GM23338 (cell line): ENCODE results near the gene CD82. TPM values are rescaled to one million over a fixed set of nuclear protein-coding genes. Genes with fewer than 3 reads are reported as not detected.
"Not testable (repeated sequence)": the region's sequence is repeated elsewhere in the genome, so short reads cannot be mapped to it uniquely, and the experiment has no call there.

Experiments used
- ATAC-seq: fragments of 200-7000 bp; cut with Tn5 transposase; 3 replicates; pipeline ENCODE4 v1.9.1; 2020
- DNase-seq: peaks from one replicate; pipeline ENCODE4 v3.0.0-alpha.2; 2015; ENCODE audit warnings: low spot score
- H2AFZ ChIP-seq: fragments of 200-600 bp; sonication (generic); 2 replicates; pipeline ENCODE4 v1.8.0; 2016; ENCODE audit warnings: antibody characterized with exemption, mild to moderate bottlenecking, moderate library complexity
- H3F3A ChIP-seq: fragments of 200-600 bp; sonication (generic); replicated peaks from 2 replicates; pipeline ENCODE4 v1.8.0; 2017; ENCODE audit warnings: antibody characterized with exemption, mixed run types, low read depth
- H3K27ac ChIP-seq: fragments of 200-600 bp; sonication (generic); 2 replicates; pipeline ENCODE4 v1.6.1; 2016; ENCODE audit warnings: low read depth
- H3K27me3 ChIP-seq: fragments of 200-600 bp; sonication (generic); 2 replicates; pipeline ENCODE4 v1.8.0; 2016; ENCODE audit warnings: mild to moderate bottlenecking, mixed run types, moderate library complexity; ENCODE audit not compliant: insufficient read depth
- H3K36me3 ChIP-seq: fragments of 200-600 bp; sonication (generic); 2 replicates; pipeline ENCODE4 v1.8.0; 2016; ENCODE audit warnings: mild to moderate bottlenecking; ENCODE audit not compliant: insufficient read depth
- H3K4me1 ChIP-seq: fragments of 200-600 bp; sonication (generic); 2 replicates; pipeline ENCODE4 v1.8.0; 2016; ENCODE audit warnings: mild to moderate bottlenecking, moderate library complexity; ENCODE audit not compliant: insufficient read depth
- H3K4me2 ChIP-seq: fragments of 200-600 bp; sonication (generic); 2 replicates; pipeline ENCODE4 v1.7.1; 2017; ENCODE audit warnings: mixed run types
- H3K4me3 ChIP-seq: fragments of 200-600 bp; sonication (generic); 2 replicates; pipeline ENCODE4 v1.6.1; 2016; ENCODE audit warnings: mixed run types
- H3K79me2 ChIP-seq: fragments of 200-600 bp; sonication (generic); replicated peaks from 2 replicates; pipeline ENCODE4 v1.8.0; 2017; ENCODE audit warnings: mild to moderate bottlenecking; ENCODE audit not compliant: insufficient read depth
- H3K9me2 ChIP-seq: fragments of 200-600 bp; sonication (generic); 2 replicates; pipeline ENCODE4 v1.8.0; 2017; ENCODE audit not compliant: insufficient read depth
- H4K20me1 ChIP-seq: fragments of 200-600 bp; sonication (generic); replicated peaks from 2 replicates; pipeline ENCODE4 v1.8.0; 2017; ENCODE audit warnings: mild to moderate bottlenecking; ENCODE audit not compliant: insufficient read depth
- H3K27ac Mint-ChIP-seq: 2 replicates; pipeline ENCODE4 v1.8.0; 2020; ENCODE audit warnings: inconsistent platforms, mild to moderate bottlenecking, moderate library complexity, mixed read lengths
- H3K27me3 Mint-ChIP-seq: 3 replicates; pipeline ENCODE4 v1.8.0; 2022; ENCODE audit warnings: low read depth, mild to moderate bottlenecking, moderate library complexity, mixed read lengths, inconsistent platforms; ENCODE audit not compliant: insufficient read depth, poor library complexity
- H3K36me3 Mint-ChIP-seq: 3 replicates; pipeline ENCODE4 v1.8.0; 2021; ENCODE audit warnings: low read depth, mild to moderate bottlenecking, inconsistent platforms, moderate library complexity, mixed read lengths
- H3K4me1 Mint-ChIP-seq: 3 replicates; pipeline ENCODE4 v1.8.0; 2020; ENCODE audit warnings: mild to moderate bottlenecking, inconsistent platforms, mixed read lengths
- H3K4me3 Mint-ChIP-seq: 3 replicates; pipeline ENCODE4 v1.8.0; 2021; ENCODE audit warnings: moderate library complexity, mild to moderate bottlenecking, inconsistent platforms, mixed read lengths
- H3K9me3 Mint-ChIP-seq: 3 replicates; pipeline ENCODE4 v1.8.0; 2020; ENCODE audit warnings: moderate library complexity, mild to moderate bottlenecking, inconsistent platforms, mixed read lengths
- STAT1 ChIP-seq: IDR thresholded peaks from one replicate; pipeline ENCODE4 v1.6.1; 2016; ENCODE audit warnings: antibody characterized with exemption; ENCODE audit not compliant: unreplicated experiment
- polyA plus RNA-seq: library from polyadenylated mRNA; unstranded; fragments of >200 nt; fragmentation: Nextera tagmentation; extraction: Ambion mirVana; gene quantifications from 2 replicates; pipeline ENCODE4 v1.2.1, GENCODE V29; 2016
- small RNA-seq: library from RNA; depleted of rRNA; stranded (forward); fragments of <200 nt; gene quantifications from one replicate; pipeline ENCODE3, GENCODE V24; 2014; ENCODE audit warnings: low replicate concordance
- total RNA-seq: library from RNA; depleted of rRNA; stranded (reverse); fragments of >200 nt; shearing (Covaris generic); gene quantifications from 2 replicates; pipeline ENCODE4 v1.2.3, GENCODE V29; 2014; rRNA removed

The CD82 gene
- total and polyA plus RNA-seq, 2 experiments from 2014 or later, result 4.4 to 4.9 TPM

DNA sequence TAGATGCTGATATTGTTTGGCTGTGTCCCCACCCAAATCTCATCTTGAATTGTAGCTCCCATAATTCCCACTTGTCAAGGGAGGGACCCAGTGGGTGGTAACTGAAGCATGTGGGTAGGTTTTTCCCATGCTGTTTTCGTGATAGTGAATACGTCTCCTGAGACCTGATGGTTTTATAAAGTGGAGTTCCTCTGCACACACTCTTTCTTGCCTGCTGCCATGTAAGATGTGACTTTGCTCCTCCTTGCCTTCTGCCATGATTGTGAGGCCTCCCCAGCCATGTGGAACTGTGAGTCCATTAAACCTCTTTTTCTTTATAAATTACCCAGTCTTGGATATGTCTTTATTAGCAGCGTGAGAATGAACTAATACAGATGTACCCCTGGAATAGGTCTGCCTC, 95.1 kb downstream of the CD82 start:
- not testable (repeated sequence) for H3K4me1 ChIP-seq, H3K27me3 ChIP-seq, H2AFZ ChIP-seq, H3K4me3 ChIP-seq, H3K27ac ChIP-seq, H3K79me2 ChIP-seq, H3K36me3 ChIP-seq, H3K9me2 ChIP-seq, H4K20me1 ChIP-seq, DNase-seq, H3K4me1 Mint-ChIP-seq, ATAC-seq, H3K4me2 ChIP-seq, H3K4me3 Mint-ChIP-seq, H3K27ac Mint-ChIP-seq, H3F3A ChIP-seq
- Mint-ChIP-seq H3K36me3 (peaks cover 15% of the 10 kb centered on the region), H3K27me3 (peaks cover 10% of the 10 kb centered on the region), H3K9me3 (peaks cover 34% of the 10 kb centered on the region)

DNA sequence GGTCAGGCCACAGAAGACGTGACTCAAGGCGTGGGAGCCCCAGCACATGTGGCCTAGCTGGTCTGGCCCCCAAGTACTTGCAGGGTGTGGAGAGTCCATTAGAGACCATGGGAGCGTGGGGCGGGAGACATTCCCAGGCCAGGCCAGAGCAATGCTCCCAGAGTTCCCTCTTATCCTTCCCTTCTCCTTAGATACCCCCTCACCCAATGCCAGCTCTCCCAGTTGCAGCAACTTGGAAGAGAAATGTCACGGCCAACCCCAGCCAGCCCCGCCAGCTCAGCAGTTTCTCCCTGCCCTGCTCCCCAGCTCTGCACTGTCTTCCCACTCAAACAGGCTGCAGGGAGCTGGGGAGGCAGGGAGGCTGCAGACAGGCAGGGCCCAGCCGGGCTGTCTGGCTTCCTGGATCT, 95.9 kb downstream of the CD82 start:
- Mint-ChIP-seq H3K9me3 (peaks cover 38% of the 10 kb centered on the region), H3K36me3 (peaks cover 15% of the 10 kb centered on the region), H3K27ac (no peak overlapping the region), H3K27me3 (peaks cover 10% of the 10 kb centered on the region), H3K4me1 (peaks cover 14% of the 10 kb centered on the region), H3K4me3 (no peak overlapping the region)
- Histone ChIP-seq H3F3A (no peaks in the 10 kb centered on the region), H3K4me1 (no peaks in the 10 kb centered on the region), H3K27me3 (no peaks in the 10 kb centered on the region), H3K9me2 (peaks cover 3% of the 10 kb centered on the region; the same call in 1 of the 2 replicates), H2AFZ (no peak overlapping the region), H4K20me1 (no peaks in the 10 kb centered on the region), H3K79me2 (no peaks in the 10 kb centered on the region), H3K4me2 (no peak overlapping the region), H3K4me3 (no peak overlapping the region), H3K36me3 (no peaks in the 10 kb centered on the region), H3K27ac (no peak overlapping the region)
- TF ChIP-seq STAT1, result no peak
- ATAC-seq (no peak), DNase-seq (no peak)

Small RNAs within 50 kb of the gene (small RNA-seq; reads per million reads assigned to genes)
- not detected for gene AC104010.1

Other genes with a start within 250 kb of the CD82 start
- gene TSPAN18, start 161.3 kb downstream of the CD82 start, total RNA-seq, result 10.6 and 12.0 TPM in 2 replicates
- 5.8 and 6.0 TPM in 2 replicates for gene TSPAN18, start 161.3 kb downstream of the CD82 start, polyA plus RNA-seq